ENCODE measurements around the gene SHROOM3.

SHROOM3 gene

DNA sequence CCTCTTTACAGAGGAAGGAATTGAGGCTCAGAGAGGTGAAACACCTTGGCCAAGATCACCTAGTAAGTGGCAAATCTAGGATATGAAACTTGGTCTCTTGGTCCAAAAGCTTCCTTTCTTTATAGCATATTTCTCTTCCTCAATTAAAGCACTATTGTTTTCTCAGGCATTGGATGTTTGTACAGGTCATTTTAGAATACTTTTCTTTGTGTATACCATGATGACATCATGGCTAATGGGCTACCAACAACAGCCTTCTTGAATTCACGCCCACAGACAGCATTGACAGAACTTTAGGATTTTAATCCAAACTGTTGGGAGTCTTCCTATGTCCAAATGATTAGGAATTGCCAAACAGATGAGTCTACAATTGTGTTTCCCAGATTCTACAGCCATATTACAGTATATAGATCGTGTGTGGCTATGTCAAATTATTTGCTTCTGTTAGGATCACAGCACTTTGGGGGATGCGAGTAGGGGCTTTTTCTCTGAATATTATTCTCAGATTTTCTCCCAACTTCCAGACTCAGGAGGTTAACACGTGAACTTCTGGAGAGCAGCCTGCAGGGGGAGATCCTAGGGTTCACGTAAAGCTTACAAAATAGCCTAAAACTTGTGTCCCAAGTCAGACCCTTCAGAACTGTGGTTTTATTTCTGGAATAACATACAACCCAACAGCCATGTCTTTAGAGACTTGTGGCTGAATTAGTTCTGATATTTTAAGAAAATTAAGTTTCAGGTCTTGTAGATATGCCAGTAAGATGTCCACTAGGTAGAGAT, 191.8 kb downstream of the SHROOM3 start:
- no peak for DNase-seq

DNA sequence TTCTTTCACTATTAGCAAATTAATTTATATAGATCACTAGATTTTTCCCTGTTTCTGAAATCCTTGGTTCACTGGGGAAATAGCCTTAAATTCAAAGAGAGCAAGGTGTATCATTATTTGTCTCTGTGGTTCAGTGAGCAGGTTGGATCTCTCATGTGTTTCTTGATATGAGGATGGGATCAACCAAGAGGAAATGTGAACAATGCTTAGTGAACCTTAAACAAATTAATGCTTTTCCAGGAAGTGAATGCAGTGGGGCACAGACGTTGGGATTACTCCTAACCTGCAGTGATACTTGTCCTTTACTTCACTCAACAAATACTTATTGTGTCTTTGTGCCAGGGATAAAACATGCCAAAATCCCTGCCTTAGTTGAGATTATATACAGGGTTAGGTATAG, 193.2 kb downstream of the SHROOM3 start:
- no peak for DNase-seq

DNA sequence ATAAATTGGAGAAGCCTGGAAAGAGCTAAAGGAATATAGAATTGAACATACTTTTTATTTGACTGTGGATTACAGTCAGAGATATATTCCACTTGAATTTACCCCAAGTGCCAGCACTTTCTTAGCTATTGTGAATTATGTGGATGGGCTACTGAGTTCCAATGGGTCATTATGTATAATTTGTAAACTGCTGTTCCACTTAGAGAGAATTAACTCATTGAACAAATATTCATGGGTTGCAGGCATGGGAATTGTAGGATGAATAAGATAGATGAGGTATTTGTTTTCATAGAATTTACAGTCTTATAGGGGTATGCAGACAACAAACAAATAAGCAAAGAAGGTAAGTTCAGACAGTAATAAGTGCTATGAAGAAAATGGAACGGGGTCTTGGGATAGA, 195.7 kb downstream of the SHROOM3 start:
- DNase-seq: no peak

DNA sequence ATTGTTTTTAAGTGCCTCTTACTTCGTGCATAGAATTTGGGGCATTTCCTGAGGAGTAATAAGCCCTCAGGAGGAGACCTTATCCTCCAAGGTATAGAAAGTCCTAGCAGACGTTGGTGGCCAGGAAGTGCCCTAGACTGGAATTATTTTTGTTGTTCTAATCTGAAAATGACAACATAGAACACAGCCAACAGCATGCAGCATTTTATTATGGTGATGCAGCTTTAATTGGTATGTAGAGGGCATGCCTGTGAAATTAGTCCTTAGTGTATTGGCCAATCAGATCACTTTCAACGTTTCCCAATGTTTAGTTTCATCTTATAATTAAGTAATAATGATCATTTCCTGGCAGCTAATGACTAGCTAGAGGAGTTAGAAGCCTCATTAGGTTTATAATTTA, 199.2 kb downstream of the SHROOM3 start:
- no peak for DNase-seq

DNA sequence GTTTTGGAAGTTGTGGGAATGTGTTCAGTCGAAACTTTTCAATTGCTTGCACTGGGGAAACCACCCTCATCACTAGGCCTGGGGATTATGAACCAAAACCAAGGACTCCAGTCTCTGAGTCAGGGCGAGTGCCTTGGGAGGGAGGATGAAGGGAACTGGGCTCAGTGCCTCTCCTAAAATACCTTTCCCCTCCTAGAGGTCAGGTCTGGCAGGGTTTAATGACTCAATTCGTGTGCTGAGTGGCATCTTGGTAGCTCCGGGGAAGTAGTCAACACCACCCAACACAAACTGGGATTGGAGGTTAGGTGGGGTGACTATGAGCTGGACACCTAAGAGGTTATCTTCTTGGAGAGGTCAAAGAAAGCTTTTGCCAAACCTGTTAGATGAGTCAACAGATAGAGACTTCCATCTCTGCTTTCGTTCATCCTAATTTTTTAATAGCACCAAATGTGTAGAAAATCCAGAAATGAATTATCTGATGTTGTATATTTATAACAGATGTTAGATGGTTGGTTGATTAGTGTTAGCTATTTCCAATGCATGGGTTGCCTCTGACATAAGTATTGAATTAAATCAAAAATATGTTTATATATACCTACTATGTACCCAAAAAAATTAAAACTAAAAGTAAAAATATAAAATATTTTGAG, 202.8 kb downstream of the SHROOM3 start:
- DNase-seq: no peak

DNA sequence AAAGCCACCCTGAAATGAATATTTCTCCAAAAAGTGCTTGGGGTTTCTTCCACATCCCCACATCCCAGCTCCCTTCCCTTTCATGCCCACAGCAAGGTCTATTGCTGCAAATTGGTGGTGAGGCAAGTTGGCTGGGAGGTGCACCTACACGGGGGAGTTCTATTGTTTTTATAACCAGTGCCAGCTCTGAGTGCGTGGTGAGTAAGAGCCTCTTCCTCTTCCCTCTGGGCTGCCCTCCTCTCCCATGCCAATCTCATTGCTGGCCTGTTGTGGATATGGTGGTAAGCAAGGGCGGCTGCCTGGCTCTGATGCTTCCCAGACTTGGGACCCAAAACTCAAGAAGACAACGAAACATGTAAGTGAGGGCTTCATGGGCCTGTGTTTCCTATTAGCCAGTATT, 204.3 kb downstream of the SHROOM3 start:
- no peak for DNase-seq

DNA sequence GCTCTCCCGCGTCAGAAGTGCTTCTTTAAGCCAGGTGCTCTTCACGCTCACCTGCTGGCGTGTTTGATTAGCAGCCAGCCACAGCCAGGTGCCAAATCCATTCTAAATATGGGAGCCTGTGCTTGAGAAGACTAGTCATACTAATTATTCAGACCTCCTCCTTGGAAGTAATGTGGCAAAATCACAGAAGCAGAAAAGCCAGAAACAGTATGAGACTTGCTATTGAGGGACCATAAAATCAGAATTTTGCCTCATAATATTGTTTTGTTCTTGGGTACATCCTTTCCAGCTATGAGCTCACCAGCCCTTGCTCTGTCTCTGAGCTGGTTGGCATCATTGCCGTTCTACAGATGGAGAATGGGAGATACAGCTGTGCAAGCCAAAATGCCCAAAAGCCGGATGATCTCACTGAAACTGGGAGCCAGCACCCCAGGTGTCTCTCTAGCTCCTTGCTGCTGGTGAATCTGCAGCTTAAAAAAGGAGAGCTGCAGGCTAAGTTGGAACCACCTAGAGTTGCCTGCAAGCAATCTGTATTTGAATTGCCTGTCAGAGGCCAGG, 205.4 kb downstream of the SHROOM3 start:
- DNase-seq: no peak

DNA sequence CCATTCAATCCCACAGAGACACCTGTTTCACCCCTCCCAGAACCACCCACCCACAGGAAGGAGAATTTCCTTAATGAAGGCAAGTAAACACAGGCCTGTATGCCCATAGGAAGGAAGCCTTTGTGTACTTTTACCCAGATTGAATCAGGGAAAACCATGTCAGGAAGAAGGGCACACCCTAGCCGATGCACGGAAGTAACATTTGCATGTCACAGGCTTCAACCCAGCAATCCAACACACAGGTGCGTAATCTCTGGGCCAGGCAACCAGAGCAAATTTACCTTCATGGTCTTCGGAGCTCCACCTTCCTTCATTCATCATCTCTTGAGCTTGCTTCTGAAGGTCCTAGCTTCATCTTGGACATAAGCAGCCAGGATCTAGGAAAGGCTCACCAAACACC, 206.3 kb downstream of the SHROOM3 start:
- DNase-seq: no peak

DNA sequence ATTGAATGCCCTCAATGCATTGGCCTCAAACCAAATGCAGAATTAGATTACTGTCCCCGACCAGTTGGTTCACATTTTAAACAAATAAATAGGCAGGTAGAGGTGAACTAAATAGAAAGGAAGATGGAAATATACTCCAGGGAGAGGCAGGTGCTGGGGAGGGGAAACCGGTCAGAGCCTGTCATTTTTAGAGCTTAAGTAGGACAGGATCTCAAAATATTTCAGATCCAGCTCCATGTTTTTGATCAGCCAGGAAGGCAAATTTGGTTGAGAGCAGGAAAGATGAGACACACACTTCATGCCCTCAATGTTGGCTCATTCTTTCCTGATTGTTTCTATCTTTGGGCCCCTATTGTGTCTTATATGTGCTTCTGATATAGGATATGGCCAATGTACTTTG, 206.7 kb downstream of the SHROOM3 start:
- DNase-seq: no peak

DNA sequence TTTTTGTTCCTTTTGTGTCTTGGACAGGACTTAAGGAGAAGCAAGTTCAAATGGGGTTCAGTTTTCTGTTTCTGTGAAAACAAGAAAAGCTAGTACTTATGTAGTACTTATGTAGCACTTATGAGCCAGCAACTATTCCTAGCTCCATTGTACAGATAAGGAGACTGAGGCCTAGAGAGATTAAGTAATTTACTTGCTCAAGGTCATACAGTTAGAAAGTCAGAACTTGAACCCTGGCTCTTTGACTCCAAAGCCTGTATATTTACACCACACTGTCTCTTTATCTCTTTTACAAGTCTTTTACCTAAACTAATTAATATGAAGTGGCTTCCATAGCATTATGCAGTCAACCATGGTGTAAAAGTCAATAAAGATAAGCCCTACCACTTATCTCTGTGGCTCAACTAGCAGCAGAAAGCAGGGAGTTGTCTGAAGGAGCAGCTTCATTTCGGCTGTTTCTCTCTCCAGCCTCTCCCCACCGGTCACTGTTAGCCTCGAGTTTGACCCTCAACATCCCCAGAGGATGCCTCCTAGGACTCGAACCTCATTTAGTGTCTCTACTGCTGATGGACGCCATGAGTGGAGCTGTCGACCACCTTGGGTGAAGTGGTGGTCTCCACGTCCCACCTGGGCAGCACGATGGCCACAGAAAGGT, 209.9 kb downstream of the SHROOM3 start:
- no peak for DNase-seq

DNA sequence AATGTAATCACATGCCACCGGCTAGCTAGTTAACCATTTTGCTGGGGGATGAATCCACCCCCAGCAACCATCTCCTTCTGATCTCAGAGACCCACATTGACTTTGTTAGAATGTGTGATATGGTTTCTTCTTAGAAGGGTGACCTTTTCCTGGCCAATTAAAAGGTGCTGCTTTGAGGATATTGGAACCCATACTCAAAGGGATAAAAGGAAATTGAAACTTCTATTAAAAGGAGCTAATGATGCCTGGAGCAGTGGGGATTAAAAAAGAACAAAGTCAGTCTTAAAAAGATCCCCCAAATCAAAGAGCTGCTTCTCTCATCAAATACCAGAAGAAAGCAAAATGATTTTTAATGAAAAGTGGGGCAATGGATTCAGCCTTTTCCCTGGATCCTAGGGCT, 214.1 kb downstream of the SHROOM3 start:
- no peak for DNase-seq

DNA sequence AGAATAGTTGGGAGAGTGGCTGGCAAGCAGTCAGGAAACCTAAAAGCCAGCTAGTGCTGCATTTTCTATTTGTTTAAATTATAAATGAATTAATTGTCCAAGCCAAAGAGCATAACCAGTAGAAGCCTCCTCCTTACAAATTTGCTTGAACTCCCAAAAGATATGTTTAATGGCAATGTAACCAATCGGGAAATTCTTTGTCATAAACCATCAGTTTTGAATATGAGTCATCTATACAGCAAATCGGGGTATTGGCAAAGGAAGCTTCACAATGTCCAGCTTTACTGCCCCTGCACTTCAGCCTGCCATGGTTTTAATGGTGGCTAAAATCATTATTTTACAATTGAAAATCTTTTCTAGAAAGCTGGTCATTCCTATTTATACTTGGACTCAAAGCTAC, 216.6 kb downstream of the SHROOM3 start:
- DNase-seq: no peak

DNA sequence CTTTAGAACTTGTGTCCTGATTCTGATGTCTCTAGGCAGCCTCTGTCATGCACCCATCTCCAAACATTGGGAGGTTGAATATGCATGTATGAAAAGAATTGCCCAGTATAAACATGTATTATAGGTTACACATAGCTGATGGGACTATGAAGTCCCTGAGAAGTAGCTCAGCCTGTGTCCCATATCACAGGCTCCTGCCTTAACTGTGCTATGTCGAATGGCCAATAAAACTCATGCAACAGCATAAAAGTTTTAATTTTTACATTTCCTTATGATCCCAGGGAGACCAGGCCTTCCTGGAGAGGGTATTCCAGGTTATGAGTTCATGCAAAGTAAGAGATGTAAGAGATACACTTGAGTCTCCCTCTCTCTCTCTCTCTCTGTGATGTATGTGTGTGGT, 217.4 kb downstream of the SHROOM3 start:
- DNase-seq: no peak

DNA sequence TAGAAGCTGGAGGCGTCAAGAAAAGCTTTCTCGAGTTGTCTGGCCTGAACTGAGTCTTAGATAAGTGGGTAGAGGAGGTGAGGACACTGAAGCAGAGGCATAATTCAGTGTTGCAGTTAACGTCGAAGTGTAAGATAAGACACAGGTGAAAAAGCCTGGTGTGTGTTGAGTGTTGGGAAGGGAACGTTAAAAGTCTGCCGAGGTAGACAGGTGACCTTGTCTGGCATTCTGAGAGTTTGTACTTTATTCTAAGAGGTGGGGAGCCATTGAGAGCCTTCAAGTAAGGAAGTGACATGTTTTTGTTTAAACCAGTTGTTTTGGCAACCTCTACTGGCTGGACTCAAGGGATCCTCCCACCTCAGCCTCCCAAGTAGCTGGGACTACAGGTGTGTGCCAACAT, 219.1 kb downstream of the SHROOM3 start:
- no peak for DNase-seq

DNA sequence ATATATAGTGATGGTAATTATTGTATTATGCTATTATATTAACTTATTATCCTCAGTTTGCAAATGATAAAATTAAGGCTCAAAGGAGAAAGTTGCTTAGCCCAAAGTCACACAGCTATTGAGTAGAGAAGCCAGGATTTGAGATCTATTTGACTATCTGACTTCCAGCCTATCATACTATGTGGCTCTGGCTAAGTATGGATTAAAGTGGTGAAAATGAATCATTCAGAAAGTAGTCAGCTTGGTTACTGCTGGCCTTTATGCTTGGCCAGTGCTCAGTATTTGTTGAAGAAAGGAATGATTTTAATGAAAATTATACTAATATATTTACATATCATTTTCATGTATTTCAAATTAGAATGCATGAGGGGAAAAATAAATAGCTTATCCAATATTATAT, 219.8 kb downstream of the SHROOM3 start:
- no peak for DNase-seq

DNA sequence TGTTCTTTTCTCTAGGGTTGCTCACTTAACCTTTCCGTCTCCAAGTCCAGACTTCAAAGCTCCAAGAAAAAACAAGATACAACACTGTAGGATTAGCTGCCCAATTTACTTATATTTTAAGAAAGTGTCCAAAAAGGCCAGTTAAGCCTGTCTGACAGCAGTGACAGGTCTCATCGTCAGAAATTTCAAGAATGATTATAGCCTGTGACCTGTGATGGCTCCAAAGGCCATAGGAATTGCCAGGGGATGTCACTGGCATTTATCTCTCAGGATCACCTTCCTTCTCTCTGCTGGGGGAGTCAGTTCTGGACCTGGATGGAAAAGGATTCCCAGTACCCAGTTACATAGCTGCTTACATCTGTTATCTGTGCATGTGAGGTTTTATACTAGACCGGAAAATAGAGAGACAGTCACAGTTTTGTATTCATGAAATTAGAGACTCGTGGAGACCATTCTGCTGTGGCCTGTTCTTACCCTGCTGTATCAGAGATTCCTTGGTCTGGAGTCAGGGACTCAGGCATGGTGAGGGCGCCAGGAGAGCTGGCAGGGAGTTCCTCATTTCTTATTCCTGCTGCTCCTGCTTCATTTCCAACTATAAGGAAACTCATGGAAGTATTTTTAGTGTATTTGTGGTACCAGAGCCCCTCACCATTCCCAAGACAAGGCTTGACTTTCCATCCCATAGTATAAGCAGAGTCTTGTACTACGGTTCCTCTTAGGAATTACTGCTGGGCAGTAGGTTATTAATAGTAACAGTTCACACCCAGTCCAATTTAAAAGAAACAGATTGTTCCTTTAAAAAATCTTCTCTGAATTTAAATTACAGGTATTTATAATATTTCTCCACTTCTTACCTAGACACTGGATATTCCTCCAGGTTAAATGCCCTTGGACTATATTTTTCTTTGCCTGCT, 220.8 kb downstream of the SHROOM3 start:
- DNase-seq: no peak

DNA sequence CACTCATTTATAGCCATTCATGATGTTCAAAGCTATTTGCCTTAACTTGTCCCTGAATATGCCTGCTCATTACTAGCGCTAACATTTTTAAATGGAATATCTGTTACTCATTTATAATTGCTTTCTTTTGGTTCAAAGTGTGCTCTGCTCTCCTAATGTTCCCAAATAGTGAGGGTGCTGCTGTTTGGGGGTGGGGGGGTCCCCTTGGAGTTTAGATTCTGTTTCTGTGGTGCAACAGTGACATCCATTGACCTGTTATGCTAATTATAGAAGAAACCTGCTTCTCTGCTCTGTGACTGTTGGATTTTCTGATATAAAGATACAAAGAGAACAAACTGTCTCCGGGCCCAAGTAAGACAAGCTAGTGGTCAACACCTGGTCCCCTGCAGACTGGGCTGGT, 222.4 kb downstream of the SHROOM3 start:
- no peak for DNase-seq

DNA sequence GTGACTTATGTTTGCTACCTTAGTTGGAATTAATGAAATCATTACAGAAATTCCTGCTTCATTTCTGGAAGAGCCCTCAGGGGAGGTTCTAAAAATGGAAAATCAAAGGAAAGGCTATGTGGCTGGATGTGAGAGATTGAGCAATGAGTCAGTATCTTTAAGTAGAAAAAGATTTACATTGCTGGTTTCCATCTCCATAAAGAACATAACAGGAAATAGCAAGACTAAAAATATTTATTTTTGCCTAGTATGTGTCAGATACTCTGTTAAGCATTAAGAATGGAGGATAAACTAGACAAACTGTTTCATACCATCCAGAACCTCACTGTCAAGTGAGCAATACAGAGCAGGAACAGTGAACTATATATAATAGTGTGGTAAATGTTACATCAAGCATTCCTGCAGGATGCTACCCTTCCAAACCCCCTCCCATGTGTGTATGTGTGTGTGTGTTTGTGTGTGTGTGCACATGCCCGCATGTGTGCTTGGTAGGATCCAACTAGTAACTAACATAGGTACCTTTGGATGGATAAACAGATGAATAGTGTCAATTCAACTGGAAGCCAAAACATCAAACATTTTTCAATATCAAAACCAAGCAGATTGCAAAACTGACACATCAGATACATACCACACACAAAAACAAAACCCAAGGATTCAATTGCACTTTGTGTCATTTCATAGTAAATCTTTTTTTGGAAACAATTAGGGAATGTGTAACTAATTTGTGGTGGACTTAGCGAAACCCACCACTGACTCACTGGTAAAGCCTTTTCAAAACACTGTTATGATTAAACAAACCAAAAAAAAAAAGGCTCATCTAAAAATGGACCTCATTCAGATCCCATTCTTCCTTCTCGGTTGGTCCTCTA, 223.4 kb downstream of the SHROOM3 start:
- no peak for DNase-seq

DNA sequence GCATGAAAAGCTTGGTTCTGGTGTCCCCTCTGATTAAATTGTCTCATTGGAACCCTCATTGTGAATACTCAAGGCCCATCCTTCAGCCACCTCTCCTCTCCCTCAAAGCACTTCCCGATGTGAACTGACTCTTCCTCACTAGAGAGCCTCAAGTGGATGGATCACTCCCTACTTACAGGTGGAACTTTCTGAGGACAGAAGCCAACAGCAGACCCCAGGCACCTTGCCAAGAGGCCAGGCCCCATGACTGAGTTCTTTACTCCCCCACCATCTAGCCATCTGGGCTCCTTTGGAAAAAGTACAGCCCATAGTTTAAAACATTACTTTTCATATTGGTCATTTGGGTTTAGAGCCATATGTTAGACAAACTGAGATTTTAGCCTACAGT, 224.1 kb downstream of the SHROOM3 start:
- DNase-seq: no peak

DNA sequence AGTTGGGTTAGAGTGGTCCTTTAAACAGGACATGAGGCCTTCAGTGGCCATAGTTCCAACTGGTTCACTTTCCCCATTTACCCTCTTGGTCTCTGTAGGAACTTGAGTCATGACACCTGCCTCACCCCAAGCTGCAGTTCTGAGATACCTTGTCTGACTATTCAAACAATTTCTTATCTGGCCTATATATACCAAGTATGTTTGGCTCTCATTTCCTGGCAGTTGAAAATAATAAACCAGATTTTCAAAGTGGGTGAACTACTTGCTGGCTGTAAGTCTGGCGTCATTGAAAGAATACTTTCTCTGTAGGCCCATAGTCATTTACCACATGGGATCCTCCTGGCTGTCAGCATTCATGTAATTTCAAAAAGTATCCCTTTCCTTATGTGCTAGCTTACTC, 228.8 kb downstream of the SHROOM3 start:
- DNase-seq: no peak

DNA sequence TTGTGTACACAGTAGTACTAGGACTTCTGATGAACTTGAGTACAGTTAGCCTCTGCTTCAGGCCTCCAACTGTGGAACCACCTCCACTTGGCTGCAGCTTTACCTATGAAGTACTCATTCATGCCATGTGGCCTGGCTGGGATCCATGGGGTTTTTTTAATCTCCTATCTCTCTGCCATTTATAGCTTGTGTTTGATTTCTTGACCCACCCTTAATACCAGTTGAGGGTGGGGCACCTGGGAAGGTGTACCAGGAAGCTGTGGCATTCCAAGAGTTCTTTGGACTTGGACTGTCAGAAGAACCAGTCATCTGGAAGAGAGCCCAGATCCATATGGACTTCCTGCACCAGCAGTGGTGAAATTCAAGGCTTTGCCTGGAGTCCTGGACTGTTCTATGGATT, 230.1 kb downstream of the SHROOM3 start:
- no peak for DNase-seq

DNA sequence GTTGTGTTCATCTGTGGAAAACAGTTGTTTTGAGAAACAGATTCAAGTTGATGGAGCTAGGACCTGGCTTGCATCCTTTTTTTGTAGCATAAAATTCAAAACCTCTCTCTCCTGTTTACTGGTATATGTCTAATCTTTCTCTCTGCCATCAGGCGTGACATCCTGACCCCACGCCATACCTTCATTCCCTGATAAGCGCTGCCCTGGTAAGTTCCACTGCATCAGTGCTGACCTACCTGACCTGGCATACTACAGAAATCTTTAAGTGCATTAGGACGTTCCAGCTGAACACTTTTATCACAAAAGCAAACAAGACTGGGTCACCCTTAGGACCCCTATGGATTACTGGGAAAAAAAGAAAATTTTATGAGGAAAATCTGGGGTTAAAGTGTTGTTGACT, 230.7 kb downstream of the SHROOM3 start:
- no peak for DNase-seq

Data from activated CD4-positive, alpha-beta T cell treated with anti-CD3 and anti-CD28 coated beads, Interleukin-2, Interleukin-6, amounts not matched to agents 100 ng/mL and 50 ng/mL, durations not matched to agents 16 hours and 8 hours (primary cell).